ENCODE measurements around the gene BTN2A1.

The BTN2A1 gene

GRCh38 chr6:26478985-26479278 lies 21.2 kb downstream of the BTN2A1 start:
- Histone ChIP-seq H3K27me3 (ENCODE audit: control insufficient read depth in 1 of 2, insufficient read depth in 2 of 2, low read length in 2 of 2) (no peaks in the 10 kb centered on the region), H3K36me3 (ENCODE audit: control insufficient read depth in 2 of 2, insufficient read depth in 2 of 2, low read length in 2 of 2) (no peaks in the 10 kb centered on the region), H3K4me1 (ENCODE audit: control insufficient read depth, insufficient read depth, low read length) (peaks cover 10% of the 10 kb centered on the region), H3K27ac (ENCODE audit: low read length) (no peak overlapping the region), H3K9ac (ENCODE audit: low read length in 2 of 2) (no peak overlapping the region), H3K9me3 (ENCODE audit: control insufficient read depth in 2 of 2, low read length in 2 of 2) (no peaks in the 10 kb centered on the region), H3K4me3 (ENCODE audit: low read length in 2 of 2) (no peak overlapping the region)

GRCh38 chr6:26482338-26482737 lies 24.6 kb downstream of the BTN2A1 start:
- Histone ChIP-seq H3K4me1 (ENCODE audit: control insufficient read depth, insufficient read depth, low read length) (no peaks in the 10 kb centered on the region), H3K27me3 (ENCODE audit: control insufficient read depth in 1 of 2, insufficient read depth in 2 of 2, low read length in 2 of 2) (no peaks in the 10 kb centered on the region), H3K27ac (ENCODE audit: low read length) (no peak overlapping the region), H3K36me3 (ENCODE audit: control insufficient read depth in 2 of 2, insufficient read depth in 2 of 2, low read length in 2 of 2) (no peaks in the 10 kb centered on the region), H3K4me3 (ENCODE audit: low read length in 2 of 2) (no peak overlapping the region), H3K9me3 (ENCODE audit: control insufficient read depth in 2 of 2, low read length in 2 of 2) (no peaks in the 10 kb centered on the region), H3K9ac (ENCODE audit: low read length in 2 of 2) (no peak overlapping the region)

DNA sequence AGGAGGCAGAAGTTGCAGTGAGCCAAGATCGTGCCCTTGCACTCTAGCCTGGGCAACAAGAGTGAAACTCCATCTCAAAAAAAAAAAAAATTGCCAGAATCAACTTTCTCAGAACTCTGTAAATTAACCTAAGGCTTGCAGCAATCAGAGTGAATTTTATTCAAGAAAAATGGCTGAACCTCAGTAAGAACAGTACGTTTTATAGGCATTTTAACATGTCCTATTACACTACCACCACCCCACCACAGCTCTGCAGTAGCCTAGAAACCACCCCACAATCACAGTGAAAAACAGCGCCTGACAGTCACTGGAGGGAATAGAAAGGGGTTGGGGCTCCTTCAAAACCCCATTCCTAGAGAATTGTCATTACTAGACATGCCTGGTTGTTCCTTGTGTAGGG lies 26.0 kb downstream of the BTN2A1 start:
- Histone ChIP-seq H3K27me3 (ENCODE audit: control insufficient read depth in 1 of 2, insufficient read depth in 2 of 2, low read length in 2 of 2) (no peaks in the 10 kb centered on the region), H3K4me1 (ENCODE audit: control insufficient read depth, insufficient read depth, low read length) (no peaks in the 10 kb centered on the region), H3K27ac (ENCODE audit: low read length) (no peak overlapping the region), H3K9ac (ENCODE audit: low read length in 2 of 2) (no peak overlapping the region), H3K36me3 (ENCODE audit: control insufficient read depth in 2 of 2, insufficient read depth in 2 of 2, low read length in 2 of 2) (no peaks in the 10 kb centered on the region), H3K4me3 (ENCODE audit: low read length in 2 of 2) (no peak overlapping the region), H3K9me3 (ENCODE audit: control insufficient read depth in 2 of 2, low read length in 2 of 2) (peaks cover 4% of the 10 kb centered on the region in 2 donors)

DNA sequence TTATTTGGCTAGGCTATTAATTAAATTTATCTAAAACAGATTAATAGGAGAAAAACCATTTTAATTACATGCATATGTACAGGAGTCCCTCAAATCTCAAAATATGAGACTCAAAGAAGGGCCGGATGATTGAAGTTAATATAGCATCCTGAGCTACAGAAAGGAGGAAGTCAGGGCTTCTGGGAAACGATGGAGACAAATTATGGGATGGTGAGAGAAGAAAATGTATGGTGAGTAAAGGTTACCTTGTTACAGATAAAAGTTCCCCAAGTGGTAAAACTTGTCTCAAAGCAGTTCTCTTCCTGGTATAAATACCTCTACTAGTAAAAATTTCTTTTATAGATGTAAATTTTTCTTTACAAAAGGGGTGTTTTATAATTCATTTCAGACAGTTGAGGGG lies 26.4 kb downstream of the BTN2A1 start:
- Histone ChIP-seq H3K4me1 (ENCODE audit: control insufficient read depth, insufficient read depth, low read length) (no peaks in the 10 kb centered on the region), H3K9ac (ENCODE audit: low read length in 2 of 2) (no peak overlapping the region), H3K27ac (ENCODE audit: low read length) (no peak overlapping the region), H3K27me3 (ENCODE audit: control insufficient read depth in 1 of 2, insufficient read depth in 2 of 2, low read length in 2 of 2) (no peaks in the 10 kb centered on the region), H3K36me3 (ENCODE audit: control insufficient read depth in 2 of 2, insufficient read depth in 2 of 2, low read length in 2 of 2) (no peaks in the 10 kb centered on the region), H3K4me3 (ENCODE audit: low read length in 2 of 2) (no peak overlapping the region), H3K9me3 (ENCODE audit: control insufficient read depth in 2 of 2, low read length in 2 of 2) (peaks cover 4% of the 10 kb centered on the region in 2 donors)

DNA sequence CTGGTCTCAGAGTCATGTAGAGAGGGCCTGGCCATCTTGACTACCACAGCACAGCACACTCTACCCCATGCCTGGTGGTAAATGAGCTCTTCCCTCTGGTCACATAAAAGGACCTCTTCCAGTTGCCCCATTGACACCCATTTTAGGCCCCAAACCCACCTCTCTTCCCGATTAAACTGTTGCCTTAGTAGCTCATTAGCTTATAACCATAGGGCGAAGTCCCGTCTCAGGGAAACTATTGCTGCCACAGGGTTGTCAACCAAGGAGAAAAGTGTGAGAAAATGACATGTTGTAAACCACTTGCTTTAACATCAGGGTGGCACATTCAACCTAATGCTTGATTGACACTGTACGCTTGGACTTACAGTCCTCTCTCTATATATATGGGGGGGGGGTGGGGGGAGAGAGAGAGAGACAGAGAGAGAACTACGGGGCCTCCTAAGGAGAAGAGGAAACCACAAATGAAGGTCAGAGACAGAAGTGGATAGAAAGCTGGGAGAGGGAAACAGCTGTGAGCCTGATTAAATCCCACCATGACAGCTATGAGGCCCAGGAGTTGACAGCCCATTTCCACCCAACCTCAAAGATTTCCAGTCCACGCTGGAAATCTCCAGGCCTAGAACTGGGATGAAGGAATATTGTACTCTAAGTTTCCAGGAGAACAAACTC lies 27.5 kb downstream of the BTN2A1 start:
- Histone ChIP-seq H3K36me3 (ENCODE audit: control insufficient read depth in 2 of 2, insufficient read depth in 2 of 2, low read length in 2 of 2) (no peaks in the 10 kb centered on the region), H3K4me3 (ENCODE audit: low read length in 2 of 2) (no peak overlapping the region), H3K9ac (ENCODE audit: low read length in 2 of 2) (no peak overlapping the region), H3K4me1 (ENCODE audit: control insufficient read depth, insufficient read depth, low read length) (no peaks in the 10 kb centered on the region), H3K27me3 (ENCODE audit: control insufficient read depth in 1 of 2, insufficient read depth in 2 of 2, low read length in 2 of 2) (no peaks in the 10 kb centered on the region), H3K9me3 (ENCODE audit: control insufficient read depth in 2 of 2, low read length in 2 of 2) (peaks cover 4% of the 10 kb centered on the region in 2 donors), H3K27ac (ENCODE audit: low read length) (no peak overlapping the region)

DNA sequence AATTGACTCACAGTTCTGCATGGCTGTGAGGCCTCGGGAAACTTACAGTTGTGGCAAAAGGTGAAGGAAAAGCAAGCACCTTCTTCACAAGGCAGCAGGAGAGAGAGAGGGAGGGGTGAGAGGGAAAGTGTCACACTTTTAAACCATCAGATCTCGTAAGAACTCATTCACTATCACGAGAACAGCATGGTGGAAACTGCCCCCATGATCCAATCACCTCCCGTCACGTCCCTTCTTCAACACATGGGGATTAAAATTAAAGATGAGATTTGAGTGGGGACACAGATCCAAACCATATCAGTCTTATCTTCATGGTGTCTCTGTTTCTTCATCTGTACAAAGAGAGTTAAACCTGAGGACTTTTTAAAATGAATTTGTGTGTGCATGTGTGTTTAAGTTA lies 28.6 kb downstream of the BTN2A1 start:
- Histone ChIP-seq H3K9me3 (ENCODE audit: control insufficient read depth in 2 of 2, low read length in 2 of 2) (peaks cover 4% of the 10 kb centered on the region in 2 donors), H3K36me3 (ENCODE audit: control insufficient read depth in 2 of 2, insufficient read depth in 2 of 2, low read length in 2 of 2) (no peaks in the 10 kb centered on the region), H3K9ac (ENCODE audit: low read length in 2 of 2) (no peak overlapping the region), H3K27me3 (ENCODE audit: control insufficient read depth in 1 of 2, insufficient read depth in 2 of 2, low read length in 2 of 2) (no peaks in the 10 kb centered on the region), H3K27ac (ENCODE audit: low read length) (no peak overlapping the region), H3K4me3 (ENCODE audit: low read length in 2 of 2) (no peak overlapping the region), H3K4me1 (ENCODE audit: control insufficient read depth, insufficient read depth, low read length) (no peaks in the 10 kb centered on the region)

GRCh38 chr6:26487466-26487865 lies 29.7 kb downstream of the BTN2A1 start:
- H3K4me3 ChIP-seq (ENCODE audit: low read length in 2 of 2) = no peak overlapping the region
- H3K9me3 ChIP-seq (ENCODE audit: control insufficient read depth in 2 of 2, low read length in 2 of 2) = peaks cover 4% of the 10 kb centered on the region in 2 donors
- no peak overlapping the region for H3K27ac ChIP-seq (ENCODE audit: low read length)
- H3K27me3 ChIP-seq (ENCODE audit: control insufficient read depth in 1 of 2, insufficient read depth in 2 of 2, low read length in 2 of 2) = no peaks in the 10 kb centered on the region
- no peaks in the 10 kb centered on the region for H3K4me1 ChIP-seq (ENCODE audit: control insufficient read depth, insufficient read depth, low read length)
- H3K9ac ChIP-seq (ENCODE audit: low read length in 2 of 2) = no peak overlapping the region
- no peaks in the 10 kb centered on the region for H3K36me3 ChIP-seq (ENCODE audit: control insufficient read depth in 2 of 2, insufficient read depth in 2 of 2, low read length in 2 of 2)

DNA sequence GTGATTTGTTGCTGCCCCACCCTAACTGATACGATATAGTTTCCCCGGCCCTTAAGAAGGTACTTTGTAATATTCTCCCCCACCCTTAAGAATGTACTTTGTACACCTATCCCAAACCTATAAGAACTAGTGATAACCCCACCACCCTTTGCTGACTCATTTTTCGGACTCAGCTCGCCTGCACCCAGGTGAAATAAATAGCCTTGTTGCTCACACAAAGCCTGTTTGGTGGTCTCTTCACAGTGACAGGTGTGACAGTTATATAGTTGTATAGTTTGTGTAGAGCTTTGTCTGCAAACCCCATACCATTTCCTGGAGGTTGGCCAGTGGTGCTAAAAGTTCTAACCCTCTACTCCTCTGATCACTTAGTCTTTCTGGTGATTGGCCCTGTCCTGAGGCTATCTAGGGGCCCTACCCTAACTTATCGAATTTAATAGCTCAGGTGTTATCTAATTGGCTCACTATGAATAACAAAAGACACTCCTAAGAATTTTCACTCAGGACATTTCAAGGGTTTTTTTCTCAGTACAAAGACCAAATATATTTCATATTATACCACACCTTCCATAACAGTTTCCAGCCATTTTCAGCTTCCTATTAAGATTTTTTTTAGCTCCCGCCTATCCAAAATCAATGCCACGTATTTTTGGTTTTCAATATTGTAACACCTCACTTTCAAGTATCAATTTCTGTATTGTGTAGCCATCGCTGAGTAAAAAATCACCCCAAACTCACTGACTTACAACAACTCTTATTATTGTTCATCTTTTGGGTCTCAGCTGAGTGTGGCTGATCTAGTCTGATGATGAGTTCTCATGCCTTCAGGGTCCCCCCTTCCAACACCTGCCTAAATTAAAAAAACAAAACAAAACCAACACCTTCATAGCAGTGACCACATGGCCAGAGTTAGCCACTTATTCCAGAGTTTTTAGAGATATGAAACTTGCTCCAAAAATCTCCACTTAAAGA lies 32.5 kb downstream of the BTN2A1 start:
- Histone ChIP-seq H3K4me1 (ENCODE audit: control insufficient read depth, insufficient read depth, low read length) (no peaks in the 10 kb centered on the region), H3K4me3 (ENCODE audit: low read length in 2 of 2) (no peak overlapping the region), H3K9me3 (ENCODE audit: control insufficient read depth in 2 of 2, low read length in 2 of 2) (peaks cover 4% of the 10 kb centered on the region in 2 donors), H3K27ac (ENCODE audit: low read length) (no peak overlapping the region), H3K27me3 (ENCODE audit: control insufficient read depth in 1 of 2, insufficient read depth in 2 of 2, low read length in 2 of 2) (no peaks in the 10 kb centered on the region), H3K9ac (ENCODE audit: low read length in 2 of 2) (no peak overlapping the region), H3K36me3 (ENCODE audit: control insufficient read depth in 2 of 2, insufficient read depth in 2 of 2, low read length in 2 of 2) (no peaks in the 10 kb centered on the region)

DNA sequence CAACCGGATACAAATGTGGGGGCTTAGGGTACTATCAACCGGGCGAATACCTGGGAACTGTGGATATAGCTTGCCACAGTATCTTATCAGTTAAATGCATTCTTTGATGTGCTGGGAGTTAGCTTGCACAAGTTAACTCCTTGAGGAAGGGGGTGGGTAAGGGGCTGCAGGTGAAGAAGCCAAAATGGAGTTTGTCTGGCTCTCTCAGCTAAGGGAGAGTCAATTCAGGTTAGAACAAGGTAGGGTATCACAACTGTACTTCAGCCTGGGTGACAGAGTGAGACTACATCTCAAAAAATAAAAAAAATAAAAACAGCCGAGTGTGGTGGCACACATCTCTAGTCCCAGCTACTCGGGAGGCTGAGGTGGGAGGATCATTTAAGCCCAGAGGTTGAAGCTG lies 33.8 kb downstream of the BTN2A1 start:
- Histone ChIP-seq H3K4me1 (ENCODE audit: control insufficient read depth, insufficient read depth, low read length) (no peaks in the 10 kb centered on the region), H3K36me3 (ENCODE audit: control insufficient read depth in 2 of 2, insufficient read depth in 2 of 2, low read length in 2 of 2) (no peaks in the 10 kb centered on the region), H3K4me3 (ENCODE audit: low read length in 2 of 2) (no peak overlapping the region), H3K27me3 (ENCODE audit: control insufficient read depth in 1 of 2, insufficient read depth in 2 of 2, low read length in 2 of 2) (no peaks in the 10 kb centered on the region), H3K9me3 (ENCODE audit: control insufficient read depth in 2 of 2, low read length in 2 of 2) (peaks cover 4% of the 10 kb centered on the region in 2 donors), H3K27ac (ENCODE audit: low read length) (no peak overlapping the region), H3K9ac (ENCODE audit: low read length in 2 of 2) (no peak overlapping the region)

GRCh38 chr6:26493258-26493657 lies 35.5 kb downstream of the BTN2A1 start:
- no peak overlapping the region for H3K4me3 ChIP-seq (ENCODE audit: low read length in 2 of 2)
- no peaks in the 10 kb centered on the region for H3K36me3 ChIP-seq (ENCODE audit: control insufficient read depth in 2 of 2, insufficient read depth in 2 of 2, low read length in 2 of 2)
- H3K9me3 ChIP-seq (ENCODE audit: control insufficient read depth in 2 of 2, low read length in 2 of 2) = no peaks in the 10 kb centered on the region
- H3K27ac ChIP-seq (ENCODE audit: low read length) = no peak overlapping the region
- H3K9ac ChIP-seq (ENCODE audit: low read length in 2 of 2) = no peak overlapping the region
- H3K27me3 ChIP-seq (ENCODE audit: control insufficient read depth in 1 of 2, insufficient read depth in 2 of 2, low read length in 2 of 2) = no peaks in the 10 kb centered on the region
- H3K4me1 ChIP-seq (ENCODE audit: control insufficient read depth, insufficient read depth, low read length) = no peaks in the 10 kb centered on the region

- no peaks in the 10 kb centered on the region for H3K4me1 ChIP-seq (ENCODE audit: control insufficient read depth, insufficient read depth, low read length)
- no peaks in the 10 kb centered on the region for H3K36me3 ChIP-seq (ENCODE audit: control insufficient read depth in 2 of 2, insufficient read depth in 2 of 2, low read length in 2 of 2)
- H3K27me3 ChIP-seq (ENCODE audit: control insufficient read depth in 1 of 2, insufficient read depth in 2 of 2, low read length in 2 of 2) = no peaks in the 10 kb centered on the region
- no peak overlapping the region for H3K4me3 ChIP-seq (ENCODE audit: low read length in 2 of 2)
- H3K9me3 ChIP-seq (ENCODE audit: control insufficient read depth in 2 of 2, low read length in 2 of 2) = no peaks in the 10 kb centered on the region
- no peak overlapping the region for H3K27ac ChIP-seq (ENCODE audit: low read length)
- H3K9ac ChIP-seq (ENCODE audit: low read length in 2 of 2) = no peak overlapping the region
Measured at GRCh38 chr6:26494117-26494516, 36.4 kb downstream of the BTN2A1 start.

Data from stomach smooth muscle (tissue), 2 donors.